Measurements from ENCODE around the gene NEUROG1. TPM values are rescaled to one million over a fixed set of nuclear protein-coding genes. Genes with fewer than 3 reads are reported as not detected.

The NEUROG1 gene
- total and polyA plus RNA-seq, 2 experiments from 2014 or later, result 0.16 TPM; not detected in 1

DNA sequence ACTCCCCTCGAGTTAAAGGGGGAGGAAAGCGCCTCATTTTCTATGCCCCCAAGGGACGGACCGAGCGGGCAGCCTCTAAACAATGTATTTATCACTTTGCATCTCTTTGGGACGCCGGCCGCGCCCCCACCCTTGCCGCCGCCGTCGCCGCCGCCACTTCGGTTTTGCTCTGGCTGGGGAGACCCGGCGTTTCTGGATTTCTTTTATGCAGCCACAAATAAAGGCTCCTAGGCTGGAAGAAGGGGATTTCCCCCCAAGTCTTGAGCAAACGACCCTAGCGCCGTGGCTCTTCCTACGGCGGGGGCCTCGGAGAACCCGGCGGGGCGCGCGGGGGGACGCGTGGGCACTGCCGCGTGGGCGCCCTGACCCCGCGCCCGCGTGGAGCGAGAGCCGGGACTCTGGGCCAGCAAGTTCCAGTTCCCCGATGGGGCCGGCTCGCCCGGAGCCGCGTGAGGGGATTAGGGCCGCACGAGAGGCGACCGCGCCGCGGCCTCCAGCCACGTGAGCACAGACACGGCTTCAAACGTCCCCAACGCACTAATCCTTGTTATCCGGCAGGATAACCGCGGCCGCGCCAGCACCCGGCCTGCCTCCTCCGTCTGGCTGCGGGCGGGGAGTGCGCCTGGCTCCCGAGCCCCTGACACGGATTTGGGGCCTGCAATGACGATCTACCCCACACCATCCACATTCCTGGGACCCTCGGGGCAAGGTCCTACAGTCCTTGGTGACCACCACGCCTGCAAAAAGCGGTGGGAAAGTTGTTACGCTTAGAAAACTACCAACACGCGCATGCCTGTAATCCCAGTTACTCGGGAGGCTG, 7.9 kb upstream of the NEUROG1 start (continued):
- TF ChIP-seq, protein P1, sequence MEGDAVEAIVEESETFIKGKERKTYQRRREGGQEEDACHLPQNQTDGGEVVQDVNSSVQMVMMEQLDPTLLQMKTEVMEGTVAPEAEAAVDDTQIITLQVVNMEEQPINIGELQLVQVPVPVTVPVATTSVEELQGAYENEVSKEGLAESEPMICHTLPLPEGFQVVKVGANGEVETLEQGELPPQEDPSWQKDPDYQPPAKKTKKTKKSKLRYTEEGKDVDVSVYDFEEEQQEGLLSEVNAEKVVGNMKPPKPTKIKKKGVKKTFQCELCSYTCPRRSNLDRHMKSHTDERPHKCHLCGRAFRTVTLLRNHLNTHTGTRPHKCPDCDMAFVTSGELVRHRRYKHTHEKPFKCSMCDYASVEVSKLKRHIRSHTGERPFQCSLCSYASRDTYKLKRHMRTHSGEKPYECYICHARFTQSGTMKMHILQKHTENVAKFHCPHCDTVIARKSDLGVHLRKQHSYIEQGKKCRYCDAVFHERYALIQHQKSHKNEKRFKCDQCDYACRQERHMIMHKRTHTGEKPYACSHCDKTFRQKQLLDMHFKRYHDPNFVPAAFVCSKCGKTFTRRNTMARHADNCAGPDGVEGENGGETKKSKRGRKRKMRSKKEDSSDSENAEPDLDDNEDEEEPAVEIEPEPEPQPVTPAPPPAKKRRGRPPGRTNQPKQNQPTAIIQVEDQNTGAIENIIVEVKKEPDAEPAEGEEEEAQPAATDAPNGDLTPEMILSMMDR (conservative IDR thresholded peaks at IDR 0.05; ENCODE audit: low read depth in 2 of 2), result no peak
- TF ChIP-seq EZH2phosphoT487 (IDR thresholded peaks at IDR 0.05; ENCODE audit: unreplicated experiment), result peak; percentile 40
- peak; percentile 13 for TF ChIP-seq EZH2 (IDR thresholded peaks at IDR 0.05; ENCODE audit: low read depth, unreplicated experiment)
- no peak for TF ChIP-seq ZNF331 (CRISPR knock-in tag; IDR thresholded peaks at IDR 0.05; ENCODE audit: low read depth)

DNA sequence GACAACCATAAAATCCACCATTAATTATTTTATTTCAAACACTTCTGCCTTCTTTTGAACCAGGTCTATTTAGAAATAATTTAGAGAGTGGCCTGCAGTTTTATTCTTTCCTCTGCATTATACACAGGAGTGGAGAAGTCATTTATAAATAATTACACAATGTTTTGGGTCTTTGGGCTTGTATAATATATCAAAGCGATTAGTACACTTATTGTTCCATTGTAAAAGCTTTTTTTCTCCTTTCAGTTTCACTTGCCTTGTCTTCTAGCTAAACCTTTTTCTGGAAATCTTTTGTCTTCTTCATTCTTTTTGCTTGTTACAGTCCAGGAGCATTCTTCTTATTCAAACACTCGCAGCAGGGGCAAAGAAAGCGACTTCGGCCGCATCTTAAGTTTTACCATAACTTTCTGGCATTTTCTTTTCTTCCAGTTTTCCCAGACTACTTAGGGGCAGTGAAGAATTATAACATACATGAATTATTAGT, 7.3 kb upstream of the NEUROG1 start:
- peak overlapping the region; percentile 68 for H3K4me2 ChIP-seq
- no peak overlapping the region for H2AFZ ChIP-seq
- no peaks in the 10 kb centered on the region for H3K79me2 ChIP-seq (replicated peaks; ENCODE audit: insufficient read depth)
- no peaks in the 10 kb centered on the region for H3K9me2 ChIP-seq (ENCODE audit: insufficient read depth)
- DNase-seq (ENCODE audit: low spot score) (peak; percentile 53), ATAC-seq (peak; percentile 17)
- H3K4me3 ChIP-seq, result peak overlapping the region; percentile 50
- no peak overlapping the region for H3K27ac ChIP-seq (ENCODE audit: low read depth)
- no peak for TF ChIP-seq POLR2AphosphoS5 (IDR thresholded peaks at IDR 0.05; ENCODE audit: low read depth)
- peak; percentile 75 for TF ChIP-seq EZH2 (IDR thresholded peaks at IDR 0.05; ENCODE audit: low read depth, unreplicated experiment)
- peaks cover 45% of the 10 kb centered on the region for H4K20me1 ChIP-seq (replicated peaks; ENCODE audit: insufficient read depth)
- Mint-ChIP-seq H3K27me3 (ENCODE audit: insufficient read depth, low read depth, poor library complexity) (peaks cover 99% of the 10 kb centered on the region), H3K27ac (no peak overlapping the region), H3K4me3 (peak overlapping the region; percentile 32; the same call in 2 of the 3 replicates), H3K36me3 (ENCODE audit: low read depth) (no peaks in the 10 kb centered on the region; the same call in 2 of the 3 replicates), H3K4me1 (peaks cover 29% of the 10 kb centered on the region), H3K9me3 (peaks cover 8% of the 10 kb centered on the region; the same call in 2 of the 3 replicates)
- no peaks in the 10 kb centered on the region for H3K36me3 ChIP-seq (ENCODE audit: insufficient read depth)
- peaks cover 4% of the 10 kb centered on the region; the same call in 1 of the 2 replicates for H3F3A ChIP-seq (replicated peaks; ENCODE audit: low read depth)
- H3K4me1 ChIP-seq (ENCODE audit: insufficient read depth), result peaks cover 42% of the 10 kb centered on the region
- peaks cover 100% of the 10 kb centered on the region for H3K27me3 ChIP-seq (ENCODE audit: insufficient read depth)

DNA sequence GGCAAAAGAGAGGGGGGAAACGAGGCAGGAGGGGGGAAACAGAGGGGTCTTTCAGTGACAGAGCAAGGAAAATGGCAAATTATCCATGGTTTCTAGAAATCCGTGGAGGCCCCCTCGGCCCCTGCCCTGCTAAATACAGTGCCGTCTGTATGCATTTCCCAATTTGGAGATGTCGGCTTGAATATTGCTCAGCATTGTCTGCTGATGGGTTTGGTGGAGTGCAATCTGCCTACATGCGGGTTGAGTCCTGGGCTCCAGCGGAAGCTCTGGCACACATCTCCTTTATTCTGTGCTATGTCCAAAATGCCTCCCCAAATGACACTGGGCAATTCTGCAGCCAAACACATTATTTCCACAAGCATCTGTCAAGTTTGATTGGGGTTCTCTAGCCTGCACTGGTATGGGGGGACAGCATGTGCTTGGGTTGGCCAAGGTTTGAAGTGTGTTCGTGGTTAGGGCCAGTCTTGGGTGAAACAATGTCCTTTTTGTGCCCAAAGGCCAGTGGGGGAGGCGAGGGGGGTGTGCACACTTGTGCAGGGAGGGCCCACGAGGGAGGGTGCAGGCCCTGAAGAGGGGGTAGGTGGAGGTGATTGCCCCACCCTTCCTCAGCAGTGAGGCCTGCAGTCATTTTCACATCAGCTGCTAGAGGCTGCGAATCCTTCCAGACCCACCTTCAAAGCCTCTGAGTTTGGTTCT, 6.2 kb upstream of the NEUROG1 start:
- H3K4me3 Mint-ChIP-seq, result no peak overlapping the region
- H3K9me2 ChIP-seq (ENCODE audit: insufficient read depth), result no peaks in the 10 kb centered on the region
- H3K4me2 ChIP-seq, result no peak overlapping the region
- ATAC-seq, result no peak
- DNase-seq (ENCODE audit: low spot score), result no peak
- peaks cover 4% of the 10 kb centered on the region; the same call in 1 of the 2 replicates for H3F3A ChIP-seq (replicated peaks; ENCODE audit: low read depth)
- H3K27ac Mint-ChIP-seq, result no peak overlapping the region
- H3K36me3 ChIP-seq (ENCODE audit: insufficient read depth), result no peaks in the 10 kb centered on the region; the same call in 1 of the 2 replicates
- peaks cover 100% of the 10 kb centered on the region for H3K27me3 ChIP-seq (ENCODE audit: insufficient read depth)
- H3K4me1 Mint-ChIP-seq, result peaks cover 29% of the 10 kb centered on the region
- H2AFZ ChIP-seq, result no peak overlapping the region
- no peak overlapping the region for H3K4me3 ChIP-seq
- no peaks in the 10 kb centered on the region; the same call in 2 of the 3 replicates for H3K36me3 Mint-ChIP-seq (ENCODE audit: low read depth)
- H3K9me3 Mint-ChIP-seq, result peaks cover 17% of the 10 kb centered on the region
- H3K79me2 ChIP-seq (replicated peaks; ENCODE audit: insufficient read depth), result no peaks in the 10 kb centered on the region
- H3K4me1 ChIP-seq (ENCODE audit: insufficient read depth), result peaks cover 42% of the 10 kb centered on the region
- no peak overlapping the region for H3K27ac ChIP-seq (ENCODE audit: low read depth)
- H3K27me3 Mint-ChIP-seq (ENCODE audit: insufficient read depth, low read depth, poor library complexity), result peaks cover 99% of the 10 kb centered on the region
- peaks cover 47% of the 10 kb centered on the region for H4K20me1 ChIP-seq (replicated peaks; ENCODE audit: insufficient read depth)
- TF ChIP-seq ZNF114 (CRISPR knock-in tag; IDR thresholded peaks at IDR 0.05) (no peak), REST (IDR thresholded peaks at IDR 0.05; ENCODE audit: unreplicated experiment) (no peak)
